K562 (cell line): ENCODE measurements around the gene EMILIN1. TPM values are rescaled to one million over a fixed set of nuclear protein-coding genes. Genes with fewer than 3 reads are reported as not detected.

Experiments used
- BRF2 ChIP-seq: IDR thresholded peaks from 3 replicates; pipeline ENCODE4 v1.6.1; 2011; ENCODE audit warnings: borderline replicate concordance, mild to moderate bottlenecking; ENCODE audit not compliant: insufficient read length, insufficient read depth
- CUX1 ChIP-seq: fragments of 200-800 bp; sonication (Bioruptor generic); IDR thresholded peaks from 2 replicates; pipeline ENCODE4 v1.6.1; 2016; ENCODE audit warnings: missing genetic modification characterization, missing compliant biosample characterization
- E2F8 ChIP-seq: fragments of 450-650 bp; IDR thresholded peaks from 2 replicates; pipeline ENCODE4 v1.7.1; 2018; ENCODE audit warnings: mild to moderate bottlenecking, low read depth; ENCODE audit not compliant: partially characterized antibody
- ETV1 ChIP-seq: fragments of 450-650 bp; conservative IDR thresholded peaks from 2 replicates; pipeline ENCODE4 v1.6.1; 2016; ENCODE audit warnings: missing genetic modification characterization, control low read depth, low read depth, missing compliant biosample characterization
- GATAD2A ChIP-seq: fragments of 450-650 bp; IDR thresholded peaks from 2 replicates; pipeline ENCODE4 v1.6.1; 2017
- MIER1 ChIP-seq: fragments of 450-650 bp; IDR thresholded peaks from 2 replicates; pipeline ENCODE4 v1.6.1; 2016; ENCODE audit warnings: antibody characterized with exemption, mild to moderate bottlenecking, low read depth
- NCOA2 ChIP-seq, 2 experiments: fragments of 450-650 bp; IDR thresholded peaks; 2 replicates each; pipeline ENCODE4 v1.6.1; 2018; ENCODE audit warnings: mild to moderate bottlenecking in 2 of 2, moderate library complexity in 1 of 2; ENCODE audit not compliant: partially characterized antibody in 2 of 2
- NFYB ChIP-seq: IDR thresholded peaks from 2 replicates; pipeline ENCODE4 v1.6.1; 2011; ENCODE audit warnings: mild to moderate bottlenecking, moderate library complexity; ENCODE audit not compliant: insufficient read length; ENCODE audit errors: extremely low read depth
- RBBP5 ChIP-seq: fragments of 200-600 bp; sonication (generic); IDR thresholded peaks from 2 replicates; pipeline ENCODE4 v1.6.1; 2012; ENCODE audit warnings: borderline replicate concordance, mild to moderate bottlenecking, low read length, control low read depth, inconsistent platforms; ENCODE audit not compliant: insufficient read depth, poor library complexity, severe bottlenecking
- SMARCA5 ChIP-seq: fragments of 450-650 bp; IDR thresholded peaks from 2 replicates; pipeline ENCODE4 v1.6.1; 2016
- TAF15 ChIP-seq: fragments of 200-400 bp; formaldehyde crosslinking; IDR thresholded peaks from 2 replicates; pipeline ENCODE4 v1.6.1; 2017; ENCODE audit warnings: mild to moderate bottlenecking, low read depth, low read length, moderate library complexity
- TEAD2 ChIP-seq: fragments of 450-650 bp; IDR thresholded peaks from 2 replicates; pipeline ENCODE4 v1.6.1; 2016; ENCODE audit warnings: missing genetic modification characterization, control low read depth, missing compliant biosample characterization
- ZNF12 ChIP-seq: sonication (generic); formaldehyde crosslinking; IDR thresholded peaks from 2 replicates; pipeline ENCODE4 v1.4.0; 2020; ENCODE audit warnings: mild to moderate bottlenecking, missing genetic modification reagents
- ZNF3 ChIP-seq: fragments of 250-450 bp; sonication (Bioruptor Pico); IDR thresholded peaks from 2 replicates; pipeline ENCODE4 v1.5.0; 2021; ENCODE audit warnings: mild to moderate bottlenecking, moderate library complexity
- ZNF740 ChIP-seq, 3 experiments: fragments of 200-800 bp in 1 of 3; sonication (Bioruptor generic) in 1 of 3; sonication (generic) in 1 of 3; formaldehyde crosslinking in 1 of 3; IDR thresholded peaks; 2 replicates each; pipeline versions ENCODE4 v1.6.1 to v1.8.0; 2016 to 2022; ENCODE audit warnings: mild to moderate bottlenecking in 2 of 3, missing compliant biosample characterization in 2 of 3, missing genetic modification characterization in 2 of 3, missing genetic modification reagents in 1 of 3
- ZSCAN32 ChIP-seq: fragments of 450-650 bp; formaldehyde crosslinking; IDR thresholded peaks from 2 replicates; pipeline ENCODE4 v1.4.0; 2020; ENCODE audit warnings: mild to moderate bottlenecking, moderate library complexity
- polyA plus RNA-seq, 8 experiments: library from polyadenylated mRNA; depleted of rRNA in 4 of 8; stranded (reverse) in 5 of 8; unstranded in 3 of 8; fragments of >200 nt; fragmentation: Nextera tagmentation in 2 of 8; fragmentation: Illumina TruSeq in 1 of 8; extraction: Ambion mirVana in 2 of 8; extraction: Trizol in 1 of 8; gene quantifications; 2 replicates each; pipeline versions ENCODE4 v1.2.1 to v1.2.3, GENCODE V29; 2011 to 2014; ENCODE audit warnings: inconsistent platforms in 1 of 8, missing spikeins in 1 of 8
- total RNA-seq, 7 experiments: library from RNA; depleted of rRNA in 6 of 7; stranded (reverse); fragments of >200 nt in 6 of 7; fragmentation: Illumina TruSeq in 2 of 7; extraction: Trizol in 2 of 7; gene quantifications; 2 replicates each; pipeline versions ENCODE4 v1.2.1 to v1.2.3, GENCODE V29; 2011 to 2021; ENCODE audit warnings: low replicate concordance in 1 of 7

Gene EMILIN1
- total and polyA plus RNA-seq, 9 of the 15 experiments (the other 6 are each of a cell fraction or from before 2014, with no cell fraction given), result 0.04 to 2.7 (median 0.54) TPM; not detected in 2

- TF ChIP-seq CUX1 (CRISPR knock-in tag) (no peak), E2F8 (peak; percentile 98), RBBP5 (peak; percentile 22), BRF2 (no peak), TEAD2 (tag) (no peak), ZNF3 (CRISPR knock-in tag) (no peak), NCOA2 (IDR thresholded peaks at IDR 0.05; ENCODE audit: partially characterized antibody in 2 of 2) (no peak), MIER1 (no peak), GATAD2A (no peak), SMARCA5 (no peak), ZNF740 (CRISPR knock-in tag; IDR thresholded peaks at IDR 0.05) (peak; percentile 30; the same call in 1 of the 2 replicates), ZNF740 (tag; IDR thresholded peaks at IDR 0.05) (no peak), TAF15 (no peak), NFYB (no peak), ZNF12 (CRISPR knock-in tag) (no peak), ETV1 (tag) (no peak), ZSCAN32 (CRISPR knock-in tag) (no peak)
Measured at GRCh38 chr2:27086090-27086723, 7.8 kb downstream of the EMILIN1 start (continued).
